Motor neuron (in vitro differentiated cells): Measurements from ENCODE around the gene COA1. TPM values are rescaled to one million over a fixed set of nuclear protein-coding genes. Genes with fewer than 3 reads are reported as not detected.
"Not testable (repeated sequence)": the region's sequence is repeated elsewhere in the genome, so short reads cannot be mapped to it uniquely, and the experiment has no call there.

Experiments used
- ATAC-seq, 8 experiments: fragments of 200-7000 bp; cut with Tn5 transposase; replicated peaks in 6 of 8; 2 replicates each; pipeline ENCODE4 v1.8.0; 2021; ENCODE audit warnings: mild to moderate bottlenecking in 8 of 8, moderate library complexity in 8 of 8
- H3K27ac ChIP-seq, 2 donors: fragments of 250-450 bp; sonication (Bioruptor Pico); 2 replicates each; pipeline ENCODE4 v1.9.0; 2021; ENCODE audit warnings: antibody characterized with exemption in 2 of 2, mild to moderate bottlenecking in 2 of 2, moderate library complexity in 1 of 2
- H3K4me1 ChIP-seq, 2 donors: fragments of 250-450 bp; sonication (Bioruptor Pico); replicated peaks in 1 of 2; 2 replicates each; pipeline ENCODE4 v1.6.1; 2021; ENCODE audit warnings: antibody characterized with exemption in 2 of 2, mild to moderate bottlenecking in 2 of 2, moderate library complexity in 1 of 2
- H3K4me3 ChIP-seq, 5 donors: fragments of 250-450 bp; sonication (Bioruptor Pico); 2 replicates each; pipeline ENCODE4 v1.9.0; 2021; ENCODE audit warnings: antibody characterized with exemption in 5 of 5, mild to moderate bottlenecking in 5 of 5, moderate library complexity in 4 of 5
- WGBS, 10 experiments: fragments of 450-650 bp; shearing (Covaris generic); methylation state at CpG; one replicate each; pipeline ENCODE4 v1.0.0; 2022; 5-methylcytosine and 5-hydroxymethylcytosine counted together
- in situ Hi-C, 9 experiments: fragments of 400-800 bp; cut with MboI; loops; one replicate each; pipeline ENCODE4 v1.15.0; 2021; ENCODE audit warnings: low sequenced_read_pairs in 9 of 9, low pct_unique_long_range_greater_than_20kb in 2 of 9; ENCODE audit not compliant: unreplicated experiment in 9 of 9
- total RNA-seq, 8 experiments: library from RNA; unstranded; fragments of 300-600 nt; gene quantifications; 2 replicates each; pipeline versions ENCODE4 v1.2.3 to v1.2.4, GENCODE V29; 2022

COA1 gene
- total RNA-seq, 8 experiments from 2014 or later = 46.0 to 93.2 (median 76.1) TPM

DNA sequence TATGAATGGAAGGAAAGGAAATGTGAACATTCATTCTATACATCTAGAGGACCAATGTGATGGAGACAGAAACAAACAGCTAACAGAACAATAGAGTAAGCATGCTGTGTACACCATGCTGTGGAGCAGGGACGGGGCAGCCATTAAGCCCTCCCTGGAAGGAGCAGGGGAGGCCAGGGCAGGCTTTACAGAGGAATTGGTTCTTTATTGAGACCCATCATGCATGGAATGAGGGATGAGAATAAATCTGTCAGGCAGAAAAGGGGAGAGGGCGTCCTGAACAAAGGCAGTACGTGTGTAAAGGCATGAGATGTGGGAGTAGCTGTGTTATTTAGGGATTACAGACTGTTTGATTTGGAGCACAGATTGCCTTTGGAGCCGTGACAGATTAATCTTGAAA is 111.2 kb downstream of the COA1 start:
- in situ Hi-C loops = no loop called here
- Histone ChIP-seq H3K4me3 (no peak overlapping the region), H3K4me1 (peaks cover 5 to 23% of the 10 kb centered on the region in 2 donors), H3K27ac (no peak overlapping the region)
- ATAC-seq = peak in 5 of 8 experiments; percentile 59 to 85 (median 75)
- WGBS, 10 experiments = 0 to 94% (median 38%) methylated on average over 1 to 4 of the region's 4 CpGs; no CpG with 5 or more reads in 1 of the 10 experiments

DNA sequence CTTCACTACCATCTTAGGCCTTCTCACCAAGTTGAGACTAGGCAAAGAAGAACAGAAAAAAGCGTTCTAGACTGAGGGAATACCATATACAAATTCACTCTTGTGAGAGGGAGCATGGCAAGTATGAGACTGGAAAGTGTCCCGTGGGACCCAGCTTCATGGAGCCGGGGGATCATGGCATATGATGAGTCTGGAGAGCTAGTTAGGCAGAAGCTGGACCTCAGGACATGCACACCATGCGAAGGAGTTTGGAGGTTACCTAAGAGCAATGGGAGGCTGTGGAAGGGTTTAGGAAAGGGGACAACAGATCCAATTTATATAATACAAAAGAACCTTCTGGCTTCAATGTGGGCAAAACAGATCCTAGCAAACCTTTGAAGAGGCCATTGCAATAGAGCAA is 112.3 kb downstream of the COA1 start:
- H3K4me3 ChIP-seq = no peak overlapping the region
- ATAC-seq = no peak
- H3K27ac ChIP-seq = no peak overlapping the region
- peaks cover 7 to 26% of the 10 kb centered on the region in 2 donors for H3K4me1 ChIP-seq
- in situ Hi-C loops = no loop called here
- WGBS, 10 experiments = 80 to 100% (median 100%) methylated on average over 1 to 2 of the region's 4 CpGs; no CpG with 5 or more reads in 3 of the 10 experiments

DNA sequence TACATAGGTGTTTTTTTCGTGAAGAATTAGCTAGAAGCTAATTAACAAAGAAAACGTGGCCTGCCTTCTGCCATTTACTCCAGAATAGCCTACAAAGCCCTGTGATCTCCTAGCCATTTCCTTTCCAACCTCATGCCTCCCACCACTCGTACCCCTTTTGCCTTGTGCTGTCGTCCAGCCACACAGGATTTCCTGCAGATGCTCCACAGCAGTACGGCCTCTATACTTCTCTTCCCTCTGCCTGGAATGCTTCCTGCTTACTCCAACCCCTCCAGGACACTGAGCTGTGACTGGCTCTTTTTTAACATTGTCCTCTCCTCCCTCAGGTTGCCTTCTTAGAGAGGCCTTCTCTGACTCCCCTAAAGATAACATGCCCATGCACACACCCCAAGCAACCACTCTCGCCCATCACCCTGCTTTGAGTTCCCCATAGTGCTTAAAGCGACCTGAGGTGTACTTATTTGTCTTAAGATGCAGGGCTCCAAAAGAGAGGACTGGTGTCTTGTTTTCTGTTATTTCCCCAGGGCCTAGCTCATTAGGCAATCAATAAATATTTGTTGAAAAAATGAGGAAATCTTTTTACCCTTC is 113.7 kb downstream of the COA1 start:
- H3K4me3 ChIP-seq = no peak overlapping the region
- 20 to 100% (median 78%) methylated on average over 1 to 7 of the region's 7 CpGs; no CpG with 5 or more reads in 1 of the 10 experiments for WGBS, 10 experiments
- H3K4me1 ChIP-seq = peaks cover 8 to 27% of the 10 kb centered on the region in 2 donors
- ATAC-seq = no peak
- in situ Hi-C loops = no loop called here
- H3K27ac ChIP-seq = no peak overlapping the region

DNA sequence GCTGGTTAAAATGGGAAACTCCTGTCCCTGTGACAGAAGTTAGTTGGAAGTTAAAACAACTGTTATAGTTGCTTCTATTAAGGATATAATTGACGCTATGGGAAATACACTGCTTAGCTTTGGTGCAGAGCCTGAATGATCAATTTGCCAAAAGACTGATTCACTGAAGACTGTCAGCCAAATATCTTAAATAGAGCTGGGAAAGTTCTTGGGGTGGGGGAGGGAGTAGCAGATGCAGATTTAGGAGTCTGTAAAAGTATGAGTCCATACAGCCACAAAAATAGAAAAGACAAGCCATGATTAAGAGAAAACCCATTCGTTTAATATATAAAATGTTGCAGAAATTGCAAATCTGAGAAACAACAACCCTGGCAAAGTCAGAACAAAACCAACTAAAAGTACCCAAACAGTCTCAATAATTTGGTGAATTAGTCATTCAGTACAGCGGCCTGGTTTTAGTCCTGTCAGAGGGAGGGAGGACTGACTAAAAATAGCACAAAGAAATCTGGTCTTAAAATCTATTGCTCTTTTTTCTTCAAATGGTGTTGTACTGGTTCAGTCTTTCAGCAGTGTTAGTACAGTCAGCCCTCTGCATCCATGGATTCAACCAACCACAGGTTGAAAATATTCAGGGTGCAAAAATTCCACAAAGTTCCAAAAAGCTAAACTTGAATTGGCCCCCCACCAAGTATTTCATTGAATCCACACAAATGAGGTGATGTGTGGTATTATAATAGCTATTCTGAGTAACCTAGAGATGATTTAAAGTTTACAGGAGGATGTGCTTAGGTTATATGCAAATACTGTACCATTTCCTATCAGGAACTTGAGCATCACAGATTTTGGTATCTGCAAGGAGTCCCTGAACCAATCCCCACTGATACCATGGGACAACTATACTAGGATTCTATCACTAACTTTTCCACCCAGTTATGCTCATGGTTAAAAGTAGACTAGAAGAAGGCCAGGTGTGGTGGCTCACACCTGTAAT is 116.4 kb downstream of the COA1 start:
- no peak overlapping the region for H3K27ac ChIP-seq
- in situ Hi-C loops = no loop called here
- no peak overlapping the region for H3K4me3 ChIP-seq
- peaks cover 3 to 13% of the 10 kb centered on the region in 2 donors for H3K4me1 ChIP-seq
- WGBS, 10 experiments = 7 to 100% (median 90%) methylated on average over 2 to 3 of the region's 3 CpGs
- ATAC-seq = peak in 2 of 8 experiments; percentile 55 to 56

DNA sequence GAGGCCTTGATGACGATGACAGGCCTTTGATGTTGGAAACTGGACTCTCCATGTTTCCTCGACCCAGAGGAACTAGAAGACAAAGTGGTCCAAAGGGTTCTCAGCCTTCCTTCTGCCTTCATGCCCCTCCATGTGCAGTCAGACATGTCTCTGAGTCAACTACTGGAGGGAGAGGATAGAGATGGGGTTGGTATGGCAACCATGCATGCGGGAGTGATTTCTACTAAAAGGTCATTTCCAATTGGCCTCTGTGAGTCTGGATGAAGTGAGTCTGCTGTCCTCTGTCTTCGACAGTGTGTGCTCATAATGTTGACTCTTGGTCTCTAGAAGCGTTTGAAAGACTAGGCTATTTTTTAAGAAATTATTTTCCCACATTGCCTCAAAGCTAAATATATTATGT is 117.2 kb downstream of the COA1 start:
- H3K4me3 ChIP-seq = no peak overlapping the region
- H3K27ac ChIP-seq = no peak overlapping the region
- H3K4me1 ChIP-seq = peaks cover 3 to 8% of the 10 kb centered on the region in 2 donors
- 40 to 100% (median 80%) methylated on average over 1 to 4 of the region's 5 CpGs; no CpG with 5 or more reads in 3 of the 10 experiments for WGBS, 10 experiments
- ATAC-seq = peak in 3 of 8 experiments; percentile 29 to 64 (median 31)
- in situ Hi-C loops = no loop called here

DNA sequence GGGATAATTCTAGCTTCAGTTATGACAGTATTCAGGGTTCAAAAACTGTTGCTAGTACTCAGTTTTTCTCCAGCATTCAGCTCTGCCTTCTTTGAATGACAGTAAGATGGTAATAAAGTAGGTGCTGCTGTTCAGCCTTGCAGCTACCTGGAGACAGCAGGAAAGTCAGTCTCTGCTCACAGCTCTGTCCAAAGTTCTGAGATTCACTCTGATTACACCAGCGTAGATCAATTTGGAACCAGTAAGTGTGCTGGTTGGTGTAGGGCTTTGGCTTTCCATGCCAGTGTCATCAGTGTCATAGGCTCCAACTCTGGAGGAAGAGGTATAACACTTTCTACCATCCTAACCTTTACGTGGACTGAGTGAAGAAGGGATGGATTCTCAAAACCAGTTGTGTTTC is 120.2 kb downstream of the COA1 start:
- H3K4me1 ChIP-seq = peaks cover 3 to 4% of the 10 kb centered on the region in 2 donors
- 80 to 100% (median 100%) methylated on average over 1 to 2 of the region's 2 CpGs; no CpG with 5 or more reads in 5 of the 10 experiments for WGBS, 10 experiments
- no peak overlapping the region for H3K4me3 ChIP-seq
- in situ Hi-C loops = no loop called here
- no peak overlapping the region for H3K27ac ChIP-seq
- no peak for ATAC-seq

DNA sequence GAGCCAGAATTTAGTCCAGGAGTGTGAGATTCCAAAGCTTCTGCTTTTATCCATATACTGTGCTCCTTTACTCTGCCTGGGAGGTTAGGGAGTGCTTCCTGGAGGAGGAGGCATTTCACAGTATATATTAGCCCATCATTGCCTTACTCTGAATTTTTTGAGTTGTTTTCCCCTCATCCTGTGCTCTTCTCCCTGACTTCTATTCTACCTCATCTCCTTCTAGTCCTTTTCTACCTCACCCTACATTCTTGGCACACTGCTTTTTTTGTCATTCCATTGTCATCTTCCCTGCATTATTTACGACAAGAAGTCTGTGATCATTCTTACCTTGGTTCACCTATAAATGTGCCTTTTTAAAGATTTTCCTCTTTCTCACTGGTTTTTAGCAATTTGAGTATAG is 125.1 kb downstream of the COA1 start:
- Histone ChIP-seq H3K4me1 (no peaks in the 10 kb centered on the region), H3K4me3 (no peak overlapping the region), H3K27ac (no peak overlapping the region)
- ATAC-seq = no peak
- 90 to 100% (median 100%) methylated on average over 1 of the region's 1 CpG; no CpG with 5 or more reads in 1 of the 10 experiments for WGBS, 10 experiments
- in situ Hi-C loops = no loop called here

DNA sequence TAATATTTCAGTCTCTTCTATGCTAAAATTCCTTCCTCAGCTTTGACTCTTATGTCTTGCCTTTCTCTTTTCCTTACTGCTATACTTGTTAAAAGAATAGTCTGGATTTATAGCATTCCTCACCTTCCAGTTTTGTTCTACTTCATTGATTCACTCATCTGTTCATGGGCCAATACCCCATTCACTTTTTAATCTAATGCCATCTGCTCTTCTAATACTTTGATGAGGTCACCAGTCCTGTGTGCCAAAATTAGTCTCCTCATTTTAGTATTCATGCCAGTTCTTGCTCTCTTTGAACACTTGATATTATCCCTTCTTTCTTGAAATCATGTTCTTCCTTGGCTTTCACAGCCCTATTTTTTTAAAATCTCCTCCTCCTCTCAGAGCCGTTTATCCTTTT is 127.1 kb downstream of the COA1 start:
- in situ Hi-C loops = no loop called here
- H3K27ac ChIP-seq = no peak overlapping the region
- no peak for ATAC-seq
- H3K4me1 ChIP-seq = no peaks in the 10 kb centered on the region
- WGBS, 10 experiments = 15 to 100% (median 94%) methylated on average over 1 of the region's 1 CpG; no CpG with 5 or more reads in 1 of the 10 experiments
- no peak overlapping the region for H3K4me3 ChIP-seq

DNA sequence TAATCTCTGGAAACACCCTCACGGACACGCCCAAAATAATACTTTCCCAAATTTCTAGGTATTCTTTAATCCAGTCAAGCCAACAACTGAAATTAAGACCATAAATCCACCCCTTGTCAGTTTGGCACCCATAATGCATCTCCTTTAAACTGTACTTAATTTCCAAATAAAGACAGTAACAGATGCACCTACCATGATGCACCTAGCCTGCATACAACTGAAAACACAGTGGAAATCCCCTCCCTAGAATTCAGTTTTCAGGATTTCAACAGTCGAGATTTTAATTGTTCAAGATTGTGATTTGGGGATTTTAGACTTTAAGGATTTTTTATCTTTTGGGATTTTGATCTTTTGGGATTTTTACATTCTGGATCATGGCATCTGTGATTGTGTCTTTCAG is 129.3 kb downstream of the COA1 start:
- ATAC-seq = no peak
- Histone ChIP-seq H3K4me1 (no peaks in the 10 kb centered on the region), H3K27ac (no peak overlapping the region), H3K4me3 (no peak overlapping the region)
- in situ Hi-C loops = no loop called here
- 89 to 100% (median 96%) methylated on average over 1 to 3 of the region's 3 CpGs; no CpG with 5 or more reads in 1 of the 10 experiments for WGBS, 10 experiments

DNA sequence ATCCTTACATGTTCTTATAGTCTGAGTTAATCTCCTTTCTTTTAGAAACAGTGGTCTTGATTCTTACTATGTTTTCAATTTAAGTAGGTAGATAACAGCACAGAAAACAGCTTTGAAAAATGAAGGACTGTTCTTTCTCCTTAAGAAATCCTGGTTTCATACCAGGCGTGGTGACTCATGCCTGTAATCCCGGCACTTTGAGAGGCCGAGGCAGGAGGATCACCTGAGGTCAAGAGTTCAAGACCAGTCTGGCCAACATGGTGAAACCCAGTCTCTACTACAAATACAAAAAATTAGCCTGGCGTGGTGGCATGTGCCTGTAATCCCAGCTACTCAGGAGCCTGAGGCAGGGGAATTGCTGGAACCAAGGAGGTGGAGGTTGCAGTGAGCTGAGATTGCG is 132.9 kb downstream of the COA1 start:
- ATAC-seq, H3K4me1 ChIP-seq, H3K27ac ChIP-seq, H3K4me3 ChIP-seq: not testable (repeated sequence)
- in situ Hi-C loops = loop anchor here in 5 of 9 experiments (25.0 kb wide), 2 partner anchors 116 to 241 kb away; no protein-coding TSS in a partner anchor
- 71 to 100% (median 95%) methylated on average over 2 to 5 of the region's 5 CpGs; no CpG with 5 or more reads in 4 of the 10 experiments for WGBS, 10 experiments

DNA sequence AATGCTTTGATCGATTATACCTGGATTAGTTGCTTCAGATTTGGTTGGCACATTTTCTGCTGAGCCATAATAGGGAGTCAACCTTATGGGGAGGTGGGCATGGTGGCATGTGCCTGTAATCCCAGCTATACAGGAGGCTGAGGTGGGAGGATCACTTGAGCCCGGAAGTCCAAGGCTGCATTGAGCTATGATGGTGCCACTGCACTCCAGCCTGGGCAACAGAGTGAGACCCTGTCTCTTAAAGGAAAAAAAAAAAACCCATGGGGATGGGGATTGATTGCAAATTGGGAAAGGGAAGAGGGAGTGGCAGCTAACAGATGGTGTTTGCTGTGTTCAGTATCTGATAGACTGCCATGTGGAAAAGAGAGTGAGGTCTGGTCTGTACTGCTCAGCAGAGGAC is 135.3 kb downstream of the COA1 start:
- in situ Hi-C loops = loop anchor here in 5 of 9 experiments (25.0 kb wide), 2 partner anchors 118 to 243 kb away; no protein-coding TSS in a partner anchor
- no peak overlapping the region for H3K27ac ChIP-seq
- no peak for ATAC-seq

DNA sequence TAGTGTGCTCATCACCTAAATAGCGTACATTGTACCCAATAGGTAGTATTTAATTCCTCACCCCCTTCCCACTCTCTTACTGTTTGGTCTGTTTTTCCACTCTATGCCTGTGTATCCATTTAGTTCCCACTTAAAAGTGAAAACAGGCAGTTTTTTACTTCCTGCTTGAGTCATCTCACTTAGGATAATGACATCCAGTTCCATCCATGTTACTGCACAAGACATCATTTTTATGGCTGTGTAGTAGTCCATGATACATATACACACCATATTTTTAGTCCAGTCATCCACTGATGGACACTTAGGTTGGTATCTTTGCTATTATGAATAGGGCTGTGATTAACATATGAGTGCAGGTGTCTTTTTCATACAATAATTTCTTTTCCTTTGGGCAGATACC is 136.3 kb downstream of the COA1 start:
- no peaks in the 10 kb centered on the region for H3K4me1 ChIP-seq
- no peak overlapping the region for H3K27ac ChIP-seq
- H3K4me3 ChIP-seq = no peak overlapping the region
- in situ Hi-C loops = loop anchor here in 5 of 9 experiments (25.0 kb wide), 2 partner anchors 119 to 244 kb away; no protein-coding TSS in a partner anchor
- ATAC-seq = no peak
- WGBS, 10 experiments = 86 to 100% (median 100%) methylated on average over 1 of the region's 1 CpG; no CpG with 5 or more reads in 5 of the 10 experiments

More for the DNA sequence above, 135.3 kb downstream of the COA1 start:
- H3K4me1 ChIP-seq = no peaks in the 10 kb centered on the region
- no peak overlapping the region for H3K4me3 ChIP-seq
- WGBS, 10 experiments = 89 to 100% (median 100%) methylated on average over 1 to 2 of the region's 2 CpGs; no CpG with 5 or more reads in 3 of the 10 experiments

DNA sequence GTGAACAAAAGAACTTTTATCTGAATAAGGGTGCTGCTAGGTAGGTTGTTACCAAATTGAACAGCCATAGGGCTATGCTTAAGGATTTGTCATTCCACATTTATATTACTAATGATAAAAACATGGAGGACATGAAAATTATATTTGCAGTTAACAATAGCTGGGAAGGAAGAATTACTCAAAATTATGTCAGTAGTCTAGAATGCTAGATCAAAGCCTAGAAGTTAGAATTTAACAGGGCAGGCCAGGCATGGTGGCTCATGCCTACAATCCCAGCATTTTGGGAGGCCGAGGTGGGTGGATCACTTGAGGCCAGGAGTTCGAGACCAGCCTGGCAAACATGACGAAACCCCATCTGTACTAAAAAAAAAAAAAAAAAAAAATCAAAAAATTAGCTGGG is 137.0 kb downstream of the COA1 start:
- in situ Hi-C loops = loop anchor here in 5 of 9 experiments (25.0 kb wide), 2 partner anchors 120 to 245 kb away; no protein-coding TSS in a partner anchor
- no peak overlapping the region for H3K27ac ChIP-seq
- 75 to 100% (median 100%) methylated on average over 1 to 3 of the region's 3 CpGs; no CpG with 5 or more reads in 3 of the 10 experiments for WGBS, 10 experiments
- no peak overlapping the region for H3K4me3 ChIP-seq
- ATAC-seq = no peak
- no peaks in the 10 kb centered on the region for H3K4me1 ChIP-seq
